ENCODE measurements around the gene PTPRD. TPM values are rescaled to one million over a fixed set of nuclear protein-coding genes. Genes with fewer than 3 reads are reported as not detected.

PTPRD gene
- total RNA-seq, 1 experiment from 2014 or later: 32.5 TPM

GRCh38 chr9:8395022-8395421 is 2217.8 kb downstream of the PTPRD start:
- no peak overlapping the region for H3K4me3 Mint-ChIP-seq

More at GRCh38 chr9:8395022-8395421, 2217.8 kb downstream of the PTPRD start:
- Histone ChIP-seq H2BK15ac (ENCODE audit: low read depth, low read length) (no peak overlapping the region), H3K23me2 (ENCODE audit: insufficient read length, low read depth, low read length, poor library complexity, severe bottlenecking) (no peaks in the 10 kb centered on the region), H3K18ac (ENCODE audit: insufficient read length, low read depth, low read length) (no peak overlapping the region), H4K5ac (ENCODE audit: insufficient read length, low read depth, low read length) (no peak overlapping the region), H3K4ac (ENCODE audit: low read depth, low read length) (no peak overlapping the region), H2BK20ac (ENCODE audit: low read depth, low read length, poor library complexity, severe bottlenecking) (no peak overlapping the region), H3K79me1 (ENCODE audit: insufficient read depth, low read depth, low read length, poor library complexity, severe bottlenecking) (no peaks in the 10 kb centered on the region), H4K8ac (replicated peaks; ENCODE audit: insufficient read length, low read depth, low read length) (no peak overlapping the region), H4K91ac (ENCODE audit: insufficient read length, low read depth, low read length) (no peak overlapping the region), H3K56ac (ENCODE audit: insufficient read length, low read depth, low read length) (no peak overlapping the region), H2BK12ac (ENCODE audit: insufficient read length, low read depth, low read length) (no peak overlapping the region), H3K14ac (ENCODE audit: insufficient read depth, low read length) (no peak overlapping the region), H3T11ph (ENCODE audit: low read length) (no peak overlapping the region), H3K4me2 (ENCODE audit: insufficient read depth, insufficient read length, low read length) (no peak overlapping the region), H3K27ac (ENCODE audit: insufficient read length, low read depth, low read length) (no peak overlapping the region), H2AFZ (ENCODE audit: low read length) (no peak overlapping the region), H3K4me1 (ENCODE audit: insufficient read depth, low read length) (no peaks in the 10 kb centered on the region; the same call in 1 of the 2 replicates), H2BK120ac (ENCODE audit: low read depth, low read length, poor library complexity, severe bottlenecking) (no peak overlapping the region), H3K23ac (ENCODE audit: insufficient read length, low read depth, low read length) (no peak overlapping the region), H4K20me1 (ENCODE audit: control insufficient read depth, insufficient read depth, insufficient read length) (no peaks in the 10 kb centered on the region), H3K9me3 (ENCODE audit: control insufficient read depth, low read depth, low read length) (no peaks in the 10 kb centered on the region), H2AK5ac (ENCODE audit: insufficient read length, low read length) (no peak overlapping the region), H3K9ac (ENCODE audit: extremely low read depth, insufficient read length, low read length) (no peak overlapping the region), H3K27me3 (ENCODE audit: insufficient read depth, low read length) (no peaks in the 10 kb centered on the region), H2BK5ac (ENCODE audit: insufficient read length, low read length) (no peak overlapping the region), H3K79me2 (ENCODE audit: insufficient read depth, low read length) (no peaks in the 10 kb centered on the region)
- no peak for DNase-seq
- Mint-ChIP-seq H3K27me3 (ENCODE audit: low read depth) (no peaks in the 10 kb centered on the region), H3K36me3 (ENCODE audit: insufficient read depth in 1 of 3, low read depth in 3 of 3) (no peaks in the 10 kb centered on the region), H3K4me1 (peaks cover 19 to 20% of the 10 kb centered on the region in 2 experiments), H3K9me3 (no peaks in the 10 kb centered on the region), H3K27ac (peak overlapping the region in 1 of 3 experiments; percentile 29; a peak in 1 of 7 replicates)
- TF ChIP-seq CTCF (conservative IDR thresholded peaks at IDR 0.05): no peak
- no CpG with 5 or more reads among the region's 4 CpGs for WGBS (ENCODE audit: extremely low coverage, insufficient read length, low lambda C conversion rate)

All from H9 (cell line).